LHCN-M2 (cell line): ENCODE measurements around the gene MBNL2. TPM values are rescaled to one million over a fixed set of nuclear protein-coding genes. Genes with fewer than 3 reads are reported as not detected.

Experiments
- DNase-seq: peaks from one replicate; pipeline ENCODE4 v3.0.0-alpha.2; 2012; ENCODE audit warnings: low read depth
- total RNA-seq: library from RNA; depleted of rRNA; stranded (reverse); fragments of >200 nt; gene quantifications from 2 replicates; pipeline ENCODE4 v1.2.3, GENCODE V29; 2014

The MBNL2 gene
- total RNA-seq, 1 experiment from 2014 or later: 24.4 TPM

DNA sequence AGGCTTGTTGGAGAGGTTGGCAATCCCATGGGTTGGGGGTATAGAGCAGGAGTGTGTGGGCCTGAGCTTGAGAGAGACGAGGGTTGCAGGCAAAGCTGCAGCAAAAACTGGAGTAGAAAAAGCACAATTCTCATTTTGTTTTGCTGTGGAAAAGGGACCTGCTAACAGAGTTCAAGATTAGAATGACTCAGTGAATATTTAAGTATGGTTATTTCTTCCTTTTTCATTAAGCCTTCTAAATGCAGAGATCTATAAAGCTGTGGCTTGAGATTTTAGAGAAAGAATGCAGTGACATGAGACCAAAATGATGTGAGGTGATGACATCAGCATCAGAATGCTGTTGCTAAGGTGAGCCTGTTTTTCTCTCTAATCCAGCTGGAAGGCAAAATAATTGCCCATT lies 10.8 kb upstream of the MBNL2 start:
- no peak for DNase-seq

DNA sequence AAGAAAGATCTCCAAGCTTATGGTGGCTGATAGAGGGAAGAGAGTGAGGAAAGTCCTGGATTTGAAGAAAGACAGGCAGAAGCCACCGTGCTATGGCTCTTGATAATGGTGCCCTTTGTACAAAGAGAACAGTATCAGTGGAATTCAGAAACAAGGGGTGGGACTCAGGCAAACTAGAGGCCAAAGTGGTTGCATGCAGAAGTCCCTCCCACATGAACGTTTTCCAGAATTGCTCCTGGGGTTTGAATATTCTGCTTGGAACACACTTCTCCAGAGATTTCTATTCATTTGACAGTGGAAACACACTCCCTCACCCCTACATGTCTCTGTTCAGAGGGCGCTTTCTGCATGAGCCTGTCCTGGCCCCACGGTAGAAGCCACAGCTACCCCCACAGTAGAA lies 10.1 kb upstream of the MBNL2 start:
- DNase-seq: no peak

DNA sequence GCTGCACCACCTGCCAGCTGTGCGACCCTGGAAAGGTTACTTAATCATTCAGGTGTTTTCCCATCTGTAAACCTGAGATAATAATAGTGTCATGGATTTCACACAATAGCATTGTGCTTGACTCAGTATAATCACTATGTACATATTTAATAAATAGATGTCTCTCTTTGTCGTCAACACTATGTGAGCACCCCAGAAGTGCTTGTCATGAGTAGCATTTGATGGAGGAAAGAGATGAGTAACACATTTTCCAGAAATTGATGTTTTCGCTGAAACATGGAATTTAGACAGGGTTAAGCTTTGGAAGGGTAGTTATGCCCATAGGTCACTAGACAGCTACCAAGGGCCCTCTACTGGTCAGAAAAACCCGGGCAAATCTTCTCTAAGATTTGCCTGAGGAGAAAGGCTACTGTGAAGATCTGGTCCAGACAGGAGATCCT lies 9.5 kb upstream of the MBNL2 start:
- peak; percentile 61 for DNase-seq

DNA sequence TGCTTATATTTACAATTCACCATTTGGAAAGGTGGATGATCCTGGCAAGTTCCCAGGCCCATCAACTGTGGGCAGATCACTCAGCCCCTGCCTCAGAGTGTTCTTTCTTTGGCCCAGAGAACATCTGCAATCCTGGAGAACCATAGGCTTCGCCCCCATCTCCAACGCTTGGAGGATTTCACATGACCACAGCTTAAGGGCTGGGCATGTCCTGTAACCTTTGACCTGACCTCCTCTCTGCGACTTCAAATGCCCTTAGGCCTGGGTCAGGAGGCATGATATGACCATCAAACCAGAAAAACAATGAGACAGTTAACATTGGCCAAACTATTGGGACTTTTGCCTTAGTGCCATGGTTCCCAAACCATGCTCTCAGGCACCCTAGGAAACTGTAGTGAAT lies 7.2 kb upstream of the MBNL2 start:
- no peak for DNase-seq

DNA sequence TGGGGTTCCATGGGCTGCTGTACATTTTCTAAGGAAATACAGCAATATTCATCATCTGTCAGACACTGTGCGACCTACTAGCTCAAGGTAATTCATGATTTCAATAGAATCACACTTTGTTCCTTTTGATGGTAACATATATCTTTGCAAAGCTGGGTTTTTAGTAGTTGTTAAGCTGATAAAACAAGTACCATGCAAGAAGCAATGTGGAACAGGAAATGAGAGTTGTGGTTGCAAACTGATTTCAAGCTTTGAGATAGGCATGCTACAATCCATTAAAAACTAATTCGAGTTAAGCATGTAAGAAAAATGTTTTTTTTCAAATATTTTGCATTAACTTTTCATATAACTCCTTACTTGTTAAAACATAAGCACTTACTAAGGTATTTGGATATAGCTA lies 6.8 kb upstream of the MBNL2 start:
- DNase-seq: no peak

DNA sequence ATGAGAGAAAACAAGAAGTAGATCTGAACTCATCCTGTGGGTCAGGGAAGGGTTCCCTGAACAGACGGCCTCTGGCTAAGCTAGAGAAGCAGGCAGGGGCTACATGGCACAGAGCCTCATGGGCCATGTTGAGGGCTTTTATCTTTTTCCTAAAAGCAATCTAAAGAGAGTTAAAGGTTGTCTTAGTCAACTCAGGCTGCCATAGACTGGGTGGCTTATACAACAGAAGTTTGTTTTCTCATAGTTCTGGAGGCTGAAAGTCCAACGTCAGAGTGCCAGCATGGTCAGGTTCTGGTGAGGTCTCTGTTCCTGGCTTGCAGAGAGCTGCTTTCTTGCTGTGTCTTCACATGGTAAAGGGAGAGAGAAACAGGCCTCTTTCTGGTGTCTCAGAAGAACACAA lies 2.9 kb upstream of the MBNL2 start:
- no peak for DNase-seq

DNA sequence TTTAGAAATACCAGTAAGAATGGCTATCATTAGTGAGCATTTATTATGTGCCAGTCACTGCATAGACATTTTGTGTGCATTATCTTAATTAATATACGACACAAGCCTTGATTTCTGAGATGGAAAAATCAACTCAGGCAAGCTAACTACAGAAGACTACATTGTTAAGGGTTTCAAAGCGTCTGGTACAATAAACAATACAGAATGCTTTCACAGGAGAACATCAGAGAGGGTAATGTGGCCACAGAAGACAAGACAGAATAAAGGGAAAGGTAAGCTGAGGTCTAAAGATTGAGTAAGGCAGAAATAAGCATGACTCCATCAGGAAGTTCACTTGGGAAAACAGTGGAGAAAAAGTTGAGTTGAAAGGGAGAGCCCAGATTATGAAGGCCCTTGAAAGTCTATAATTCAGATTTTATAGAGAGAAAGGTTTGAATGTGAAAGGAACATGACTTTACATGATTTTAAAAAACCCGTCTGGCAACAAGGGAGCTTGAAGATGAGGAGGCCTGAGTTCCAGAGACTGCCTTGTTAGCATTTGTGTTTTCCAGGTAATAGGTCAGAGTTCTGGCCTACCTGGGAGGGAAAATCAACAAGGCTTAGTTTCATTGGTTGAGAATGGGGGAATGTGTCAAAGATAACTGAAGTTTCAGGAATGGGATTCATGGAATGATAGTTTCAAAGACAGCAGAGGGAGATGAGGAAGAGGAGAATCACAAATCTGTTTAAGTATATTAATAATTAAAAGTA lies 1.8 kb upstream of the MBNL2 start:
- DNase-seq: no peak

DNA sequence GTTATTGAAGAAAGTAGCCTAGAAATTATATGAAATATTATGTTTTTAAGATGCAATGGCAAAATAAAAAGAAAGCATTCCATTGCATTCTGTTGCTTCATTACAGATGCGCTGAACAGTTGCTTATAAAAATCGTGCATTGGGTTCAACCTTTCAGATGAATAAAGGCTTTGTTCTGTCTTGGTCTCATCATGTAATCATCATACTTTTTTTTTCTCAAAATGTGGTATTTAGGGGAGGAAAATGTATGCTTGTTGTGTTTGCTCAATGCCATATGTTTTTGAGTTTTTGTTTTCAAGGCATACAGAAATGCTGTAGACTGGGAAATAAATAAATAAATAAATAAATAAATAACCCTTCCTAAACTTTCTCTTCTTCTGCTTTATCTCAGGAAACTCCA lies 1.1 kb upstream of the MBNL2 start:
- DNase-seq: no peak

DNA sequence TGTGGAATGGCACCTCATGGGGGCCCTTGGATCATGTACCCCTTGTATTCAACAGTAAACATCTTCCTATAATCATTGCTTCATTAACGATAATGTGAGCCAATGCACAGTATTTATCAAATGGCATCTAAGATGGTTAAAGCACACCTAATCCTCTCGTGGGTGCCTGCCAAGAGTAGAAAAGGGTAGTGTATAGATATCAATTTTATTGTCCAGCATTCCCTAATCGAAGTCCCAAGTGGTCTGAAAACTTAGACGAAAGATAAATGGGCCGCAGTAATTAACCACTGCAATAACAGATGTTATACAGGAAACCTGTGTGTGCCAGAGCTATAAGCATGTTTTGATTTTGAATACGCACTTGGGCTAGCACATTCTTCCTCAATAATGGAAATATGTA lies 667 bp upstream of the MBNL2 start:
- DNase-seq: no peak

DNA sequence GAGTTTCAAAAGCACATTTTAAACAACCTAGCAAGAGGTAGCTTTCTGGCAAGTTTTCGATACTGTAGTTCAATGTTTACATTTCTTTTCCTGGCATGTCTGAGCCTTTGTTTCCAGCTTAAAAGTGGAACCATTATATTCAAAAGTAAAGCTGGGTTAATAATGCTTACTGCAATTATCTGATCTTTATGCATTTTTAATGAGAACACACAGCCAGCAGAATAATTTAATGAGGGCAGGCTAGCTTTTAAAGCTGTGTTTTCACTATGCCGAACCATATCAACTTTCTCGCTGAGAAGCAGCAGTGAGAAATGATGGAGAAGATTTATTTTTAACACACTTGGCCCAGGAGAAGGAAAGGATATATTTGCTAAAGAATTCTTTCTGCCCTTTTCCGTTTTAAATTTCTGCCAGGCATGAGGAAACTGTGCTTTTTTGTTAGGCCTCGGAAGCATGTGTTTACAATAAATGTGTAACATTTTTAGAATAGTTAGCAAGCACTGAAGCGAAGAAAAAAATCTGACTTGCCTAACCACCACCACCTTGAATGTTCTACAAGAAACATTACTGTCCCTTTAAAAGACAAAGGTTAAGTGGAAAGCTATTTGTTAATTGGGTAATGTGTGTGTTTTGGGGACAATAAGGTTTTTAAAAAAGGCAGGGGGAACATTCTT lies 1.0 kb downstream of the MBNL2 start:
- DNase-seq: no peak

DNA sequence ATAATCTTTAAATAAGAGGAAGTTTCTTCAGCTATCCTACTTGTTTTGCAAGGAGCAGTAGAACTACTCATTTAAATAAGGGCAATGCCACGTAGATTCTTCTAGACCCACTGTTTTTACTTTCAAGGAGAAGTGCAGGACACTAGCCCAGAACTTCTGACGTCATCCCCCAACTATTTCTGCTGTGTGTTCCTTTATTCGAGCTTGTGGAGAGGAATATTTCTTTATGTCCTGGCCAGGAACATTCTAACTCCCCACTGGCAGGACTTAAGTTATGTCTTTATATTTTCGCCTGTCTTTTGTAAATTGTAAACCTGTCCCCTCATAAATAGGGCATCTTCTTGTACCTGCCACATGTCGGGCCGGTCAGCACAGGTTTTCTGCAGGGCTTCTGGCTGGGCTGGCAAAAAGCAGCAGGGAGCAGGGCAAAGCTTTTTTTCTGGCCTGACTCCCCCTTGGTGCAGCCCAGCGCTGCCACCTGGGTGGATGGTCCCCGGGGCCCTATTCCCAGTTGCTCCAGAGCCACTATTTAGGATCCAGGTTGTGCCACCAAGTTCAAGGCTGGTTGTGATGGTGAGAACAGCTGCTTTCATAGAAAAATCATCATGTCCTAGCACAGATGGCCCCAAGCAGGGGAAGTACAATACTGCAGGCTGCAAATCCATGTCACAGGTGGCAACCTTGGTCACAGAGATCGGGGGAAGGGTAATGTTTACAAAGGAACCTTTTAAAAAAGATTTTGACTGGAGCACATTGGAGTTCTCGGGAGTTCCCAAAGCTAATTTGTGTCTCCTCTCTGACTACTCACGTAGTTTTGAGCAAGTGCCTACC lies 1.8 kb downstream of the MBNL2 start:
- peak; percentile 84 for DNase-seq

DNA sequence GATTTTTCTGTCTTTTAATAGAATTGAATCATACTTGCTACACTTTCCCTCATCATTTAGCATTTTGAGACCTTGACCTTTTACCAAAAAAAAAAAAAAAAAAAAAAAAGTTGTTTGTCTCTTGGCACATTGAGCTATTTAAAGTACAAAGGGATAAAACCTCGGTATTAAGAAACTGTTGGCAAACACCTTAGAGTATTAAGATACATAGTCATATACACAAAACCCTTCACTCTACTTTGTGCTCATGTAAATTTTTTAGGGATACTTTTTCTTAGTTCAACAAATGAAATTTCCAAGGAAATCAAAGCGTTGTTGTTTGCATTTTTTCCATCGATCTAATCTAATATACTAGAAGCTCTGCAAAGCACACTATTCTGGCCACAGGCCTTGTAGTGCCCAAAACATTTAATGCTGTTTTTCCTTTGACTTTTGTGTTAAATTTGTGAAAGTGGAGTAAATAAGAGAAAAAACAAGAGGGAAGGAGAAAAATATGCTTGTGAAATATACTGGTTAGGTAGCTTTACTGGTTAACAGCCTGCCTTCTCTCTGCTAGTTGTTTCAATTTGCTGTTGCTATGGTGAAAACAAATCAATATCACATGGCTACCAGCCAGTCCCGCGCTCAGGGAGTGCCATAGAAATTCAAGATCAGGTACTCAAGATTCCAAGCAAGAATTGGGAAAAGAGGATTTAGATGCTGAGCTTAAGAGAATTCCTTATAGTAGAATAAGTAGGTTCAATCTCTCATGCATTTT lies 2.6 kb downstream of the MBNL2 start:
- peak; percentile 31 for DNase-seq

DNA sequence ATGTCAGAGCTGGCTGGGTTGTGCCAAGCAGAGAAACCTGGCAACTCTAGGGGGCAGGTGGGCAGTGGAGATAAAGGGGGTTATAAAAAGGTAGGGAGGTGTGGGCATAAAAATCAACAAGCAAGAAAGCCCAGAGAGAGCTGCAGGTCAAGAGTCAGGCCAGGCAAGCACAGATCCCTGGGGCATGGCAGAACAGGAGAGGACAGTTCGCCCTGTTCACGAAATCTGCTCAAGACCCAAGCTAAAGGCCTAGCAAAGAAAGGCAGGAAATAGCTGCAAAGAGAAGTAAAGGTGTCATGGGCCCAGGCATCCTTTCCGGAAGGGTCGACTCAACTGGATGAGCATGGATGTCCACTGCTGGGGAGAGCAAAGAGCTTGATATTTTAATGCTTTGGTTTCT lies 3.4 kb downstream of the MBNL2 start:
- DNase-seq: no peak

DNA sequence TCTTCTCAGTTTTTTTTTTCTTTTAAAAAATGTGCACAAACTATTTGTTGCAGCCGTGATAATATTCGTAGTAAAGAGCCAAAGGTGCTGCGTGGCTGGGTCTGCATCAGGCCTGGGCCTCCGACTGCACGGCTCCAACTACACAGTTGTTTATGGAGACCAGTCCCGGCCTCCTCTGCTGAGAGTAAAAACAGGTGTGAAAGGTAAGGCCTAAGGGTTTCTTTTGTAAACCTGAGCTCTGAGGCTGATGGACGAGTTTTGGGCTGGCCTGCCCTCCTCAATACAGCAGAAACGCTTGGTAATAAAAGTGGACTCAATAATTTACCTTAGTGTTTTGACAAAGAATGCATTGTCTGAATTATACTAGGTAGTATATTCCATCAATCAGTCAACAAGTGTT lies 3.9 kb downstream of the MBNL2 start:
- DNase-seq: no peak

DNA sequence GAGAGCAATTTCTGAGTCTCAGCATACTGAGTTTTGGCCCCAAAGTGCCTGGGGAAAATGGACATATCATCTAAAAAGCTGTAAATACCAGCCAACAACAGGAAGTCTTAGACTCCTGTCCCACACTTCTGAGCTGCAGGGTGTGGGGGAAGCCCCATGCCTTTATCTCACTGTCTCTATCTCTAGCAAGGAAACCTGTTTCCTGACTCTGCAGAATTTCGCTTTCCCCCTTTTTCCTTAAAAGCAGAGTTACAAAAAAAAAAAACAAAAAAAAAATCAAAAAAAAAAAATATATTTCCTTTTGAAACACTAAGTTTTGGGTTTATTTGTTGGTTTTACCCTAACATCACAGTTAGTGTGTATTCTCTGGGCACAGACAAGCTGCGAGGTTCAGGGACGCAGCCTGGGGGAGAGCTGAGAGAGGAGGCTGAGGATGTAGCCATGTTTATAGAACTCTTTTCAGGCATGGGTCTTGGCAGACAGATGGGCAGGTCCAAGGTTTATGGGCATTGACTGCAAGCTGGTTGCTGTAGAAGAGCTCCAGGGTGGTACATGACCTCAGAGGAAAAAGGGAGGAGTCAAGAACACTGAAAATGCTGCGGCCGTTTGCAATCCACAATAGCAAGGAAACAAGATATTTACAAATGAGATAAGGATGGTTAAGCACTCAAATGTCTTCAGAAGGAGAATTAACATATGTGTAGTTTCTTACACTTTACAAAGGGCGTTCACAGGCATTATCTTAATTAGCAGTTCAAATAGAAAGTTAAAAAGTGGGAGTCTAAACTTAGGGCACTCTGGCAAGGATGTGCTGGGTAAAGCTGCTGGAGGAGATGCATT lies 4.9 kb downstream of the MBNL2 start:
- peak; percentile 21 for DNase-seq

DNA sequence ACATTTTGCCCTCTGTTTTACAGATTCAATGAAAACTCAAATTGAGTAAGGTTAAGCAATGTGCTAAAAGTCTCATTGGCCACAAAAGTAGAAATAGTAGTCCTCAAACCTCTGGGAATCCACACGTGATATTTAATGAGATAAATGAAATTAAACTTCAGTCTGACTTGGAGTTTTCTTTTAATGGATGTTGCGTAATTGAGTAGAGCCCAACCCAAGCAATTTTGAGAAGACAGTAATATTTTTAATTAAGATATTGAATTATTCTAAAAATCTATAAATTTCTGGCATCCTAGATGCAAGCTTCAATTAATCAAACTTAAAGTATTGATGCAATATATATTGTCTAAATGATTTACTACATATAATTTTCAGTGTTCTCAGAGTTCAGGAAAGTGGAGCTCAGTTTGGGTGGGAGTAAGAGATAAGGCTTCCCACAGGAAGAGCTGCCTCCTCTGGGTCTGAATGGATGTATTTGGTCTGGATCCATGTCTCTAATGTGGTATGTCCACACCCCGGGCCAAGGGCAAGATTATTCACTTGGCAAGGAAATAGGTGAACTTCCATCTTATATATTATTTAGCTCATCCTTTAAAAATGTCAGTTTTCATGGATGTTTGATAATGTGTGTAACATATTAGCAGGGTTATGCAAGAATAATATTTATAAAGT lies 6.9 kb downstream of the MBNL2 start:
- no peak for DNase-seq

DNA sequence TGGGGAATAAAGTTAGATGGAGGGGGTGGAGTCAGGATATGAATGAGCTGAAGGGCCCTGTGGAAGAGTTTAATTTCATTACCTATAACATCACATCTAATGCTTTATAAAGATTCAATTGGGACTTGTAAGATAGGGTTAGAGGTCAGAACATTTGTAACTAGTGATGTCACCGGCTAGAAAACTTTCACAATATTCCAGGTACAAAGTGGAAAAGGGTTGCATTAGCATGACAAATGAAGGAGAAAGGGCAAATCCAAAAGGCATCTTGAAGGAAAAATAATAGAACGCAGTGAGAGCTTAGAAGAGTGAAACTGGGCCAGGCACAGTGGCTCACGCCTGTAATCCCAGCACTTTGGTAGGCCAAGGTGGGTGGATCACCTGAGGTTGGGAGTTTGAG lies 7.6 kb downstream of the MBNL2 start:
- no peak for DNase-seq

DNA sequence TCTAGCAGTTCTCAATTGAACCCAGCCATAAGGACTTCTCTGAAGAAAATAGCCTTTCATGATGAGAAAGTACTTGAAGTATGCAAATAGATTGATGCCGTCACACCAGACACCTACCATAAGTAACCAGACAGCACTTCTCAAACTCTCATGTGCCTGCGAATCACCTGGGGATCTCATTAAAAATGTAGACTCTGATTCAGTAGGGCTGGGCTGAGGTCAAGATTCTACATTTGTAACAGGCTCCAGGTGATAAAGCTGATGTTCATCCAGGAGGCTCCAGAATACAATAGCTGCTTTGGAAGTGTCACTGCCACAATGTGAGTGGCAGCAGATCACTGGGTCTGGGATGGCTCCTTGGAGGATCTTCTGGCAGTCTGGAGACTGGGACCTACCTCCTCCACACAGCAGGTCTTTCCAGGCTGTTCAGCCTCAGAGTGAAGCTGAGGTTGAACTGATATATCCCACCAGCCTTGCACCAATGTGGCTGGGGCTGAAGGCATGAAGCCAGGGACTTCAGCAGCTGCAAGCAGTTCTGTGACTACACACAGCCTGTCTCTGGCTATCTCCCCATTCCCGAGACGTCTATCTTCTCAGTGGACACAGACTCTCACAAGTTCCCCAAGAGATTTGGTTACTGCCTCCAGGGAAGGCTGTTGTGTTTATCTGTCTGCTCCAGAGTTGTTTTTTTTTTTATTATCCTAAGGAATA lies 9.1 kb downstream of the MBNL2 start:
- DNase-seq: peak; percentile 21

DNA sequence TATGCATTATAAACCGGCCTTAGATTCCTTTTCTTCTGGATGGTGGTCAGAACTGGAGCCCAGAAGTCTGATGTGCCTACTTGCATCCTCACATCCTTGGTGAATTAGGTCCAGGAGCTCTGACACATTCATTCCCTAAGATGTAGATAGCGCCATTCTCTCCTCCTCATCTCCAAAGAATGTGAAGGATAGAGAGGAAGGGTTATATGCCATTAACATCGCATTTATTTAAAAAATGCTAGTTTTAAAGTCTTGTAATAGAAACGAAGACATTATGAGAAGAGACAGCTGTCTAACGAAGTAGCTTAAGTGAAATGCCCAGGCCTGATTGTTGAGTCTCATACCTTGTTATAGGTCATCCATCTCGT lies 9.7 kb downstream of the MBNL2 start:
- no peak for DNase-seq

DNA sequence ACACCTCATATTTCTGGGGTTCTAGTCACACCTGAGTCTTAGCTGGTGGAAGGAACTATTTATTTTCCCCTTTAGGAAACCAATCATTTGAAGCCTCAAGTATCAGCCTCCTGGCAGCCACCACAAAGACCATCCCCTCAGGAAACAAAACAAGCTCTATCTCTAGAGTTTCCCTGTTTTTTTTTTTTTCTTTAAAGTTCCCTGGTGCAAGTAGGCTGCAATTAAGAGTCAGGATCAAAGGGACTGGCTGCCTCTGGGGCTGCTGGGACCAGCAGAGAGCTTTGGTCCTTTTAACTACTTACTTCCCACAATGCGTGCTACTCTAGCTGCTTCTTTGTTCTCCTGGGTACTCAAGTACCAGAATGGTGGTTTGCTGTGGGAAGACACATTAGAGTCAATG lies 11.4 kb downstream of the MBNL2 start:
- DNase-seq: no peak
